Uterus (tissue), 2 donors: ENCODE measurements around the gene MYO1F.

ENCODE experiments used
- POLR2A ChIP-seq, 2 donors: fragments of 450-650 bp; IDR thresholded peaks; one replicate each; pipeline ENCODE4 v1.6.1; 2016; ENCODE audit warnings: antibody characterized with exemption in 2 of 2, mild to moderate bottlenecking in 1 of 2, moderate library complexity in 1 of 2
- TF ChIP-seq, protein P1 (sequence below), 4 experiments: fragments of 200-600 bp in 2 of 4; fragments of 450-650 bp in 2 of 4; sonication (generic) in 2 of 4; IDR thresholded peaks; one replicate each; pipeline ENCODE4 v1.5.1; 2016 to 2019; ENCODE audit warnings: antibody characterized with exemption in 4 of 4, mild to moderate bottlenecking in 2 of 4, moderate library complexity in 1 of 4

DNA sequence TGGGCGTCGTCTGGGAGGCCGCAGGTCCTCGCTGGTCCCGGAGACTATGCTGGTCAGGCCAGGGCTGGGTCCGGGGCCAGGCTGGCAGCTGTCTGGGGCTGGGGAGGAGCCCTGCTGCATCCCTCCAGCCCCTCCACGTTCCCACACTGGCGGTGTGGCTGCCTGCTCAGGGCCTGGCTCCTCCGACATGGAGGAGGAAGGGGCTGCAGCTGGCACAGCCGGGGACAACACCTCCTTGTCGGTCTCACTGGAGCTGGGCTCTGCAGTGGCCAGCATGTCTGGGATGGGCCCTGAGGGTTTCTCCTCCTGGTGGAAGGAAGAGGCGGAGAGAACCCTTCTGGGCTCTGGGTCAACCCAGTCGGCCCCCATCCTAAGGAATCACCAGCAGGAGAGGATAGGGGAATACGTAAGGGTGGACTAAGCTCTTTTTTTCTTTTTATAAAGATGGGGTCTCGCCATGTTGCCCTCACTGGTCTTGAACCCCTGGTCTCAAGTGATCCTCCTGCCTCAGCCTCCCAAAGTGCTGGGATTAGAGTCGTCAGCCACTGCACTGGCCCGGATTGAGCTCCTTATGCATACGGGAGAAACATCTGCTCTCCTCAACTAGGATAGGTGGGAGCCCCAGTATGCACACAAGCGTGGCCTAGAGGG is 64.1 kb downstream of the MYO1F start:
- TF ChIP-seq, protein P1, sequence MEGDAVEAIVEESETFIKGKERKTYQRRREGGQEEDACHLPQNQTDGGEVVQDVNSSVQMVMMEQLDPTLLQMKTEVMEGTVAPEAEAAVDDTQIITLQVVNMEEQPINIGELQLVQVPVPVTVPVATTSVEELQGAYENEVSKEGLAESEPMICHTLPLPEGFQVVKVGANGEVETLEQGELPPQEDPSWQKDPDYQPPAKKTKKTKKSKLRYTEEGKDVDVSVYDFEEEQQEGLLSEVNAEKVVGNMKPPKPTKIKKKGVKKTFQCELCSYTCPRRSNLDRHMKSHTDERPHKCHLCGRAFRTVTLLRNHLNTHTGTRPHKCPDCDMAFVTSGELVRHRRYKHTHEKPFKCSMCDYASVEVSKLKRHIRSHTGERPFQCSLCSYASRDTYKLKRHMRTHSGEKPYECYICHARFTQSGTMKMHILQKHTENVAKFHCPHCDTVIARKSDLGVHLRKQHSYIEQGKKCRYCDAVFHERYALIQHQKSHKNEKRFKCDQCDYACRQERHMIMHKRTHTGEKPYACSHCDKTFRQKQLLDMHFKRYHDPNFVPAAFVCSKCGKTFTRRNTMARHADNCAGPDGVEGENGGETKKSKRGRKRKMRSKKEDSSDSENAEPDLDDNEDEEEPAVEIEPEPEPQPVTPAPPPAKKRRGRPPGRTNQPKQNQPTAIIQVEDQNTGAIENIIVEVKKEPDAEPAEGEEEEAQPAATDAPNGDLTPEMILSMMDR (IDR thresholded peaks at IDR 0.05) = no peak
- no peak for TF ChIP-seq POLR2A (IDR thresholded peaks at IDR 0.05)
